ENCODE data around the gene M1AP. TPM values are rescaled to one million over a fixed set of nuclear protein-coding genes. Genes with fewer than 3 reads are reported as not detected.

M1AP gene
- total and polyA plus RNA-seq, 5 donors = 0.07 to 1.1 (median 0.31) TPM; not detected in 1

GRCh38 chr2:74515981-74516633 is 132.0 kb downstream of the M1AP start:
- ATAC-seq (peak; percentile 80 to 84), DNase-seq (peak; percentile 69 to 89 (median 86))
- no peaks in the 10 kb centered on the region for H3K9me3 ChIP-seq (ENCODE audit: control insufficient read depth, low read length)
- peak overlapping the region; percentile 12 for H3K4me3 ChIP-seq (ENCODE audit: low read length)
- peaks cover 2% of the 10 kb centered on the region for H3K4me1 ChIP-seq (ENCODE audit: control insufficient read depth, insufficient read depth, low read length)
- H3K27ac ChIP-seq (ENCODE audit: low read length) = no peak overlapping the region
- H3K27me3 ChIP-seq (ENCODE audit: control insufficient read depth, insufficient read depth) = no peaks in the 10 kb centered on the region
- intact Hi-C loops (cut with DNase I) = no loop called here
- WGBS = 2% methylated on average over 72 of the region's 72 CpGs

- Histone ChIP-seq H3K4me1 (ENCODE audit: control insufficient read depth, insufficient read depth, low read length) (peaks cover 2% of the 10 kb centered on the region), H3K9me3 (ENCODE audit: control insufficient read depth, low read length) (no peaks in the 10 kb centered on the region), H3K4me3 (ENCODE audit: low read length) (peak overlapping the region; percentile 12), H3K27me3 (ENCODE audit: control insufficient read depth, insufficient read depth) (no peaks in the 10 kb centered on the region), H3K27ac (ENCODE audit: low read length) (no peak overlapping the region)
- peak in 1 of 2 donors; percentile 15 for ATAC-seq
- DNase-seq = peak in 1 of 3 donors; percentile 25
- intact Hi-C loops (cut with DNase I) = no loop called here
- 5% methylated on average over 60 of the region's 60 CpGs for WGBS
These were observed 132.7 kb downstream of the M1AP start for GRCh38 chr2:74515271-74515980.

DNA sequence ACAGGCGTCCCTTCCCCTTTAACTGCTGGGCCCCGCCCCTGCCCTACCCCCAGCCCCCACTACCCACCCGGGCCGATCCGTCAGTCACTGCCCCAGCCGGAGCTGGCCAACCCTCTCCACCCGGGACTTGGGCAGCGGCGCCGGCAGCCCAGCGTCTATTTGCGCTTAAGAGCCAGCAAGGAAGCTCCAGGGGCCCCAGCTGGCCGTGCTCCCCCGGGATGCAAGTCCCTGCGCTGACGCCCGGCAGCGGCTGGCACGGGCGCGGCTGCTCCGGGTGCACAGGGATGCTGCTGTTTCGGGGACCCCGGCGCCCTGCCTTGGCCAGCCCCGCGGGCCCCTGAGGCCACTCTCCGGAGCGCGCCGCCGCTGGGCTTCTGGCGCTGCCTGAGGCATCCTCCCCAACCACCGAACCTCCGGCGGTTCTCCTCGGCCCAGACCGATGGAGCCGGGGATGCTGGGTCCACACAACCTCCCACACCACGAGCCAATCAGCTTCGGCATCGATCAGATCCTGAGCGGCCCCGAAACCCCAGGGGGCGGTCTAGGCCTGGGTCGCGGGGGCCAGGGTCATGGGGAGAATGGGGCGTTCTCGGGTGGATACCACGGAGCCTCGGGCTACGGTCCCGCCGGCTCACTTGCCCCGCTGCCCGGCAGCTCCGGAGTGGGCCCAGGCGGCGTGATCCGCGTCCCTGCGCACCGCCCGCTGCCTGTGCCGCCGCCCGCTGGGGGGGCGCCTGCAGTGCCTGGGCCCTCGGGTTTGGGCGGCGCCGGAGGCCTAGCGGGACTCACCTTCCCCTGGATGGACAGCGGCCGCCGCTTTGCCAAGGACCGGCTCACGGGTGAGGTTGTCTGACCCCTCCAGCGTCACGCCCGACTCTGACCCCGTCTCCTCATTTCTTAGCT is 133.5 kb downstream of the M1AP start, which contains the start of gene TLX2:
Gene TLX2 (plus strand): TSS at position 83 of the 903 bp plus-strand sequence. CDS start 357 bp downstream, at position 440.
- ATAC-seq (no peak), DNase-seq (peak in 1 of 3 donors; percentile 44)
- H3K4me1 ChIP-seq (ENCODE audit: control insufficient read depth, insufficient read depth, low read length) = peaks cover 2% of the 10 kb centered on the region
- H3K9me3 ChIP-seq (ENCODE audit: control insufficient read depth, low read length) = no peaks in the 10 kb centered on the region
- intact Hi-C loops (cut with DNase I) = no loop called here
- 4% methylated on average over 82 of the region's 82 CpGs for WGBS
- H3K4me3 ChIP-seq (ENCODE audit: low read length) = no peak within 1 kb of the TSS
- no peaks in the 10 kb centered on the region for H3K27me3 ChIP-seq (ENCODE audit: control insufficient read depth, insufficient read depth)
- H3K27ac ChIP-seq (ENCODE audit: low read length) = no peak within 1 kb of the TSS

GRCh38 chr2:74513605-74514367 is 134.3 kb downstream of the M1AP start:
- H3K4me3 ChIP-seq (ENCODE audit: low read length) = no peak overlapping the region
- intact Hi-C loops (cut with DNase I) = no loop called here
- H3K4me1 ChIP-seq (ENCODE audit: control insufficient read depth, insufficient read depth, low read length) = peaks cover 2% of the 10 kb centered on the region
- ATAC-seq = no peak
- no peak overlapping the region for H3K27ac ChIP-seq (ENCODE audit: low read length)
- H3K27me3 ChIP-seq (ENCODE audit: control insufficient read depth, insufficient read depth) = no peaks in the 10 kb centered on the region
- WGBS = 5% methylated on average over 52 of the region's 52 CpGs
- no peaks in the 10 kb centered on the region for H3K9me3 ChIP-seq (ENCODE audit: control insufficient read depth, low read length)
- peak in 1 of 3 donors; percentile 36 for DNase-seq

DNA sequence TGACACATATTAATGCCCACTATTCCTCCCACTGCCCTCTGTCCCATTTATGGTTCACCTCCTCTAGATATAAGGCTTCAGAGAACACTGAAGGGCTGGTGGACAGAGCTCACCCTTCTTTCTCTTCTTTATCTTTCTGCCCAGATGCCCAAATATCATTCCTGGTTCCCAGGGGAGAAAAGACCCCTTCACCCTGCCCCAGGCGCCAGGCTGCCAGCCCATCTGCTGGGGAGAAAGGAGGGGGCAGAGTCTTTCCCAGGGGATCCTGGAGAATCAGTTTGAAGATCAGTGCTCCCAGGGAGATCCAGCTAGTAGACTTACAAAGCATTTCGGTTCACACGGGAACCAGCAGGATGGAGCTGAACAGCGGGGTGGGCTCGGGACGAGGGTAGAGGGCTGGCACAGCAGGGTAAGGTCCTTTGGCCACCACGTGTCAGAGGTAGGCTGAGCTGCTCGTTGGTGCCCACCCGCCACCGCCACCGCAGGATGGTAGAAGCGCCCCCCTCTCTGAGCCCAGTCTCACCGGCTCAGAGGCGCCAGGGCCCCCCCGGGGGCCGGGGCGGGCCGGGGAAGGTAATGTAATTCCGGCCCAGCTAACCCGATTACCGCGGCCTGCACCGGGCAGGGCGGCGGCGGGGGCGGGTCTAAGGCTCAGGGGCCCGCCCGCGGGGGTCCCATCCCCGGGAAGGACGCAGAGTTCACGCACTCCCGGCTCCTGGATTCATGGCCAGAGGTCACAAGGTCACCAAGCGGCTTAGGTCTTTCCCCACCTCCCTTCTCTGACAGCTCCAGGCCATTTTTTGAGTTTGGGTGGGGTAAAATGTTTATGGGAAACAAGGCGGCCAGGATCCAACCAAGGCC is 135.2 kb downstream of the M1AP start:
- Histone ChIP-seq H3K4me3 (ENCODE audit: low read length) (no peak overlapping the region), H3K27me3 (ENCODE audit: control insufficient read depth, insufficient read depth) (no peaks in the 10 kb centered on the region), H3K27ac (ENCODE audit: low read length) (no peak overlapping the region), H3K4me1 (ENCODE audit: control insufficient read depth, insufficient read depth, low read length) (peaks cover 4% of the 10 kb centered on the region), H3K9me3 (ENCODE audit: control insufficient read depth, low read length) (no peaks in the 10 kb centered on the region)
- WGBS = 8% methylated on average over 36 of the region's 36 CpGs
- ATAC-seq (no peak), DNase-seq (peak in 1 of 3 donors; percentile 23)
- intact Hi-C loops (cut with DNase I) = no loop called here

- 34% methylated on average over 11 of the region's 11 CpGs for WGBS
- intact Hi-C loops (cut with DNase I) = no loop called here
These were observed 136.8 kb downstream of the M1AP start for GRCh38 chr2:74511104-74511989.

GRCh38 chr2:74510272-74510671 is 137.9 kb downstream of the M1AP start:
- WGBS = 73% methylated on average over 4 of the region's 4 CpGs
- intact Hi-C loops (cut with DNase I) = no loop called here
- Histone ChIP-seq H3K4me1 (ENCODE audit: control insufficient read depth, insufficient read depth, low read length) (peaks cover 12% of the 10 kb centered on the region), H3K4me3 (ENCODE audit: low read length) (no peak overlapping the region), H3K9me3 (ENCODE audit: control insufficient read depth, low read length) (no peaks in the 10 kb centered on the region), H3K27me3 (ENCODE audit: control insufficient read depth, insufficient read depth) (no peaks in the 10 kb centered on the region), H3K27ac (ENCODE audit: low read length) (no peak overlapping the region)
- ATAC-seq (no peak), DNase-seq (no peak)

More at GRCh38 chr2:74511104-74511989, 136.8 kb downstream of the M1AP start:
- Histone ChIP-seq H3K27ac (ENCODE audit: low read length) (no peak overlapping the region), H3K9me3 (ENCODE audit: control insufficient read depth, low read length) (no peaks in the 10 kb centered on the region), H3K4me3 (ENCODE audit: low read length) (no peak overlapping the region), H3K27me3 (ENCODE audit: control insufficient read depth, insufficient read depth) (no peaks in the 10 kb centered on the region), H3K4me1 (ENCODE audit: control insufficient read depth, insufficient read depth, low read length) (peaks cover 9% of the 10 kb centered on the region)
- ATAC-seq (no peak), DNase-seq (peak in 1 of 3 donors; percentile 9)

- Histone ChIP-seq H3K27ac (ENCODE audit: low read length) (peak overlapping the region; percentile 44), H3K4me1 (ENCODE audit: control insufficient read depth, insufficient read depth, low read length) (peaks cover 11% of the 10 kb centered on the region), H3K27me3 (ENCODE audit: control insufficient read depth, insufficient read depth) (no peaks in the 10 kb centered on the region), H3K9me3 (ENCODE audit: control insufficient read depth, low read length) (no peaks in the 10 kb centered on the region), H3K4me3 (ENCODE audit: low read length) (peak overlapping the region; percentile 69)
- intact Hi-C loops (cut with DNase I) = no loop called here
- DNase-seq (peak in 2 of 3 donors; percentile 72 to 77), ATAC-seq (peak in 1 of 2 donors; percentile 16)
- WGBS = 13% methylated on average over 38 of the region's 38 CpGs
These were observed 140.1 kb downstream of the M1AP start for GRCh38 chr2:74507926-74508520.
